Neutrophil (primary cell): ENCODE measurements around the gene AMD1.

ENCODE experiments used
- H3K27ac ChIP-seq: fragments of 200-600 bp; sonication (generic); 2 replicates; pipeline ENCODE4 v1.5.1; 2016; ENCODE audit warnings: mild to moderate bottlenecking, moderate library complexity
- H3K27me3 ChIP-seq: fragments of 200-600 bp; sonication (generic); 2 replicates; pipeline ENCODE4 v1.6.0; 2016; ENCODE audit warnings: mild to moderate bottlenecking
- H3K36me3 ChIP-seq: fragments of 200-600 bp; sonication (generic); 2 replicates; pipeline ENCODE4 v1.5.1; 2017
- H3K4me1 ChIP-seq, 2 experiments: fragments of 200-600 bp in 1 of 2; sonication (generic) in 1 of 2; 1 replicate in 1 of 2; 2 replicates in 1 of 2; pipeline versions ENCODE4 v1.5.1 to v1.6.1; 2013 to 2016; ENCODE audit warnings: low read depth in 1 of 2, low read length in 1 of 2, mild to moderate bottlenecking in 1 of 2, moderate library complexity in 1 of 2; ENCODE audit not compliant: control insufficient read depth in 1 of 2, insufficient read depth in 1 of 2
- H3K4me3 ChIP-seq, 2 experiments: fragments of 200-600 bp in 1 of 2; sonication (generic) in 1 of 2; 1 replicate in 1 of 2; 2 replicates in 1 of 2; pipeline ENCODE4 v1.5.1; 2013 to 2016; ENCODE audit warnings: low read depth in 1 of 2, low read length in 1 of 2, mild to moderate bottlenecking in 1 of 2, moderate library complexity in 1 of 2
- H3K9me3 ChIP-seq: fragments of 200-600 bp; sonication (generic); 2 replicates; pipeline ENCODE4 v1.5.1; 2016
- TF ChIP-seq, protein P1 (sequence below): fragments of 200-600 bp; sonication (generic); IDR thresholded peaks from 2 replicates; pipeline ENCODE4 v1.5.1; 2016; ENCODE audit warnings: antibody characterized with exemption

AMD1 gene

DNA sequence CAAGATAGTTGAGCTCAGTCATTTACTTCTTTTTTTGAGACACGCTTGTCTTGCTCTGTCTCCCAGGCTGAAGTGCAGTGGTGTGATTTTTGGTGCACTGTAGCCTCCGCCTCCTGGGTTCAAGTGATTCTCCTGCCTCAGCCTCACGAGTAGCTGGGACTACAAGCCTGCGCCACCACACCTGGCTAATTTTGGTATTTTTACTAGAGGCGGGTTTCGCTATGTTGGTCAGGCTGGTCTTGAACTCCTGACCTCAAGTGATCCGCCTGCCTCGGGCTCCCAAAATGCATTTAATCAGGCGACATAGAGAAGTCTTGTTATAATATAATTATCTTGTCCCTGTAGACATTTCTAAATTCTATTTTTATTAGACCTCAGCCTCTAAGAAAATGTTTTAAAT is 6.1 kb downstream of the AMD1 start:
- Histone ChIP-seq H3K4me3 (peak overlapping the region in 1 of 2 experiments; percentile 93), H3K27ac (peak overlapping the region; percentile 85), H3K27me3 (no peaks in the 10 kb centered on the region), H3K36me3 (no peaks in the 10 kb centered on the region), H3K4me1 (peaks cover 82 to 87% of the 10 kb centered on the region in 2 experiments), H3K9me3 (no peaks in the 10 kb centered on the region)
- TF ChIP-seq, protein P1, sequence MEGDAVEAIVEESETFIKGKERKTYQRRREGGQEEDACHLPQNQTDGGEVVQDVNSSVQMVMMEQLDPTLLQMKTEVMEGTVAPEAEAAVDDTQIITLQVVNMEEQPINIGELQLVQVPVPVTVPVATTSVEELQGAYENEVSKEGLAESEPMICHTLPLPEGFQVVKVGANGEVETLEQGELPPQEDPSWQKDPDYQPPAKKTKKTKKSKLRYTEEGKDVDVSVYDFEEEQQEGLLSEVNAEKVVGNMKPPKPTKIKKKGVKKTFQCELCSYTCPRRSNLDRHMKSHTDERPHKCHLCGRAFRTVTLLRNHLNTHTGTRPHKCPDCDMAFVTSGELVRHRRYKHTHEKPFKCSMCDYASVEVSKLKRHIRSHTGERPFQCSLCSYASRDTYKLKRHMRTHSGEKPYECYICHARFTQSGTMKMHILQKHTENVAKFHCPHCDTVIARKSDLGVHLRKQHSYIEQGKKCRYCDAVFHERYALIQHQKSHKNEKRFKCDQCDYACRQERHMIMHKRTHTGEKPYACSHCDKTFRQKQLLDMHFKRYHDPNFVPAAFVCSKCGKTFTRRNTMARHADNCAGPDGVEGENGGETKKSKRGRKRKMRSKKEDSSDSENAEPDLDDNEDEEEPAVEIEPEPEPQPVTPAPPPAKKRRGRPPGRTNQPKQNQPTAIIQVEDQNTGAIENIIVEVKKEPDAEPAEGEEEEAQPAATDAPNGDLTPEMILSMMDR: no peak

- H3K27me3 ChIP-seq: no peaks in the 10 kb centered on the region
- H3K4me1 ChIP-seq: peaks cover 74 to 89% of the 10 kb centered on the region in 2 experiments
- TF ChIP-seq, protein P1: no peak
- no peak overlapping the region for H3K4me3 ChIP-seq
- peak overlapping the region; percentile 64 for H3K27ac ChIP-seq
- H3K36me3 ChIP-seq: peaks cover 2% of the 10 kb centered on the region
- no peaks in the 10 kb centered on the region for H3K9me3 ChIP-seq
These were observed 7.1 kb downstream of the AMD1 start for GRCh38 chr6:110881546-110882273.

- peaks cover 2% of the 10 kb centered on the region for H3K36me3 ChIP-seq
- peaks cover 68 to 84% of the 10 kb centered on the region in 2 experiments for H3K4me1 ChIP-seq
- no peaks in the 10 kb centered on the region for H3K27me3 ChIP-seq
- no peaks in the 10 kb centered on the region for H3K9me3 ChIP-seq
- TF ChIP-seq, protein P1: no peak
- peak overlapping the region; percentile 64 for H3K27ac ChIP-seq
- no peak overlapping the region for H3K4me3 ChIP-seq
These were observed 7.7 kb downstream of the AMD1 start for GRCh38 chr6:110882274-110882619.

- Histone ChIP-seq H3K27me3 (no peaks in the 10 kb centered on the region), H3K36me3 (peaks cover 2% of the 10 kb centered on the region), H3K27ac (peak overlapping the region; percentile 64), H3K4me3 (no peak overlapping the region), H3K4me1 (peaks cover 61 to 79% of the 10 kb centered on the region in 2 experiments), H3K9me3 (no peaks in the 10 kb centered on the region)
- TF ChIP-seq, protein P1: no peak
These were observed 8.4 kb downstream of the AMD1 start for GRCh38 chr6:110882824-110883554.

DNA sequence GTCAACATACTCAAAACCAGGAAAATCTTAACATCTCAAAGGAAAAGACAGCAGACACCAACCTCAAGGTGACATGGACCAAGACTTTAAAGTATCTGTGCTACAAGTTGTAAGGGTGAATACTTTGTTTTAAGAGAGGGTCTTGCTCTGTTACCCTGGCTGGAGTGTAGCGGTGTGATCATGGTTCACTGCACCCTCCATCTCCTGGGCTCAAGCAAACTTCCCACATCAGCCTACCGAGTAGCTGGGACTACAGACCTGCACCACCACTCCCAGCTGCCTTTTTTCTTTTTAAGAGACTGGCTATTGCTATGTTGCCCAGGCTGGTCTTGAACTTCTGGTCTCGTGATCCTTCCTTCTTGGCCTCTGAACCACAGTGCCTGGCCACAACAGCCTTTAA is 9.7 kb downstream of the AMD1 start:
- H3K36me3 ChIP-seq: peaks cover 3% of the 10 kb centered on the region
- H3K27ac ChIP-seq: peak overlapping the region; percentile 58
- no peaks in the 10 kb centered on the region for H3K9me3 ChIP-seq
- TF ChIP-seq, protein P1: no peak
- H3K27me3 ChIP-seq: no peaks in the 10 kb centered on the region
- H3K4me1 ChIP-seq: peaks cover 52 to 79% of the 10 kb centered on the region in 2 experiments
- H3K4me3 ChIP-seq: no peak overlapping the region
